ENCODE measurements around the gene ROR2. TPM values are rescaled to one million over a fixed set of nuclear protein-coding genes. Genes with fewer than 3 reads are reported as not detected.

The ROR2 gene
- total RNA-seq, 1 experiment from 2014 or later: 2.7 TPM

DNA sequence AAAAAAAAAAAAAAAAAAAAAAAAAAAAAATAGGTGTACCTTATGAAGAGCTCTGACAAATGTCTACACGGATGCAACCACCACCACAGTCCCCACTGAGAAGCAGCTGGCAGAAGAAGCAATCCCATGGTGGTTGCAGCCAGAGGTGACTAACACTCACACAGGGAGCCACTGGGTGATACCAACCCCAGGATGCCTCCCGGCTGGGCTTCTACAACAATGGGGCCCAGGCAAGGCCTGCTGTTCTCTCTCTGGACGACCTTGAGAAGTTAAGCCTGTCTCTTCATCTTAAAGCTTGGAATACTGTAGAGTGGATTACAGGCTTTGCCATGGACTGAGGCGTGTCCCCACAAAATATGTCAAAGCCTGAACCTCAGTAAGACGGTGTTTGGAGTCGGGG lies 104.1 kb downstream of the ROR2 start:
- no peak overlapping the region for H3K4ac ChIP-seq (ENCODE audit: low read depth, low read length)
- H3K9me3 Mint-ChIP-seq: no peaks in the 10 kb centered on the region
- no peaks in the 10 kb centered on the region for H3K27me3 Mint-ChIP-seq (ENCODE audit: low read depth)
- H3K23ac ChIP-seq (ENCODE audit: insufficient read length, low read depth, low read length): no peak overlapping the region
- H4K5ac ChIP-seq (ENCODE audit: insufficient read length, low read depth, low read length): no peak overlapping the region
- H3K14ac ChIP-seq (ENCODE audit: insufficient read depth, low read length): no peak overlapping the region
- H3K18ac ChIP-seq (ENCODE audit: insufficient read length, low read depth, low read length): no peak overlapping the region
- no peak overlapping the region for H2BK5ac ChIP-seq (ENCODE audit: insufficient read length, low read length)
- no peak overlapping the region for H3K4me2 ChIP-seq (ENCODE audit: insufficient read depth, insufficient read length, low read length)
- H2BK20ac ChIP-seq (ENCODE audit: low read depth, low read length, poor library complexity, severe bottlenecking): no peak overlapping the region
- H2AFZ ChIP-seq (ENCODE audit: low read length): no peak overlapping the region
- no peak overlapping the region for H3K27ac ChIP-seq (ENCODE audit: insufficient read length, low read depth, low read length)
- WGBS (ENCODE audit: extremely low coverage, insufficient read length, low lambda C conversion rate): no CpG with 5 or more reads among the region's 6 CpGs
- H3K9me3 ChIP-seq (ENCODE audit: control insufficient read depth, low read depth, low read length): no peaks in the 10 kb centered on the region
- peaks cover 16 to 29% of the 10 kb centered on the region in 2 experiments for H3K4me1 Mint-ChIP-seq
- no peaks in the 10 kb centered on the region for H3K27me3 ChIP-seq (ENCODE audit: insufficient read depth, low read length)
- no peak overlapping the region for H3K4me3 Mint-ChIP-seq
- H2BK120ac ChIP-seq (ENCODE audit: low read depth, low read length, poor library complexity, severe bottlenecking): no peak overlapping the region
- no peaks in the 10 kb centered on the region; a peak in 1 of 7 replicates for H3K36me3 Mint-ChIP-seq (ENCODE audit: insufficient read depth in 1 of 3, low read depth in 3 of 3)
- no peak overlapping the region for H3K56ac ChIP-seq (ENCODE audit: insufficient read length, low read depth, low read length)
- no peaks in the 10 kb centered on the region for H3K23me2 ChIP-seq (ENCODE audit: insufficient read length, low read depth, low read length, poor library complexity, severe bottlenecking)
- no peak overlapping the region for H3K27ac Mint-ChIP-seq
- TF ChIP-seq, protein P1, sequence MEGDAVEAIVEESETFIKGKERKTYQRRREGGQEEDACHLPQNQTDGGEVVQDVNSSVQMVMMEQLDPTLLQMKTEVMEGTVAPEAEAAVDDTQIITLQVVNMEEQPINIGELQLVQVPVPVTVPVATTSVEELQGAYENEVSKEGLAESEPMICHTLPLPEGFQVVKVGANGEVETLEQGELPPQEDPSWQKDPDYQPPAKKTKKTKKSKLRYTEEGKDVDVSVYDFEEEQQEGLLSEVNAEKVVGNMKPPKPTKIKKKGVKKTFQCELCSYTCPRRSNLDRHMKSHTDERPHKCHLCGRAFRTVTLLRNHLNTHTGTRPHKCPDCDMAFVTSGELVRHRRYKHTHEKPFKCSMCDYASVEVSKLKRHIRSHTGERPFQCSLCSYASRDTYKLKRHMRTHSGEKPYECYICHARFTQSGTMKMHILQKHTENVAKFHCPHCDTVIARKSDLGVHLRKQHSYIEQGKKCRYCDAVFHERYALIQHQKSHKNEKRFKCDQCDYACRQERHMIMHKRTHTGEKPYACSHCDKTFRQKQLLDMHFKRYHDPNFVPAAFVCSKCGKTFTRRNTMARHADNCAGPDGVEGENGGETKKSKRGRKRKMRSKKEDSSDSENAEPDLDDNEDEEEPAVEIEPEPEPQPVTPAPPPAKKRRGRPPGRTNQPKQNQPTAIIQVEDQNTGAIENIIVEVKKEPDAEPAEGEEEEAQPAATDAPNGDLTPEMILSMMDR (conservative IDR thresholded peaks at IDR 0.05): no peak
- no peaks in the 10 kb centered on the region for H3K79me2 ChIP-seq (ENCODE audit: insufficient read depth, low read length)
- H3T11ph ChIP-seq (ENCODE audit: low read length): no peak overlapping the region
- H2AK5ac ChIP-seq (ENCODE audit: insufficient read length, low read length): no peak overlapping the region
- no peak overlapping the region for H4K91ac ChIP-seq (ENCODE audit: insufficient read length, low read depth, low read length)
- no peak overlapping the region for H2BK12ac ChIP-seq (ENCODE audit: insufficient read length, low read depth, low read length)
- no peak for DNase-seq
- no peak overlapping the region for H4K8ac ChIP-seq (replicated peaks; ENCODE audit: insufficient read length, low read depth, low read length)
- no peaks in the 10 kb centered on the region for H3K4me1 ChIP-seq (ENCODE audit: insufficient read depth, low read length)
- H4K20me1 ChIP-seq (ENCODE audit: control insufficient read depth, insufficient read depth, insufficient read length): no peaks in the 10 kb centered on the region
- no peak overlapping the region for H3K9ac ChIP-seq (ENCODE audit: extremely low read depth, insufficient read length, low read length)
- no peak overlapping the region for H2BK15ac ChIP-seq (ENCODE audit: low read depth, low read length)
- no peaks in the 10 kb centered on the region for H3K79me1 ChIP-seq (ENCODE audit: insufficient read depth, low read depth, low read length, poor library complexity, severe bottlenecking)
